ENCODE measurements around the gene ISOC2.
"Not testable (repeated sequence)": the region's sequence is repeated elsewhere in the genome, so short reads cannot be mapped to it uniquely, and the experiment has no call there.

ISOC2 gene

GRCh38 chr19:55440411-55441105, 20.9 kb downstream of the ISOC2 start:
- no peak for DNase-seq (ENCODE audit: low read depth)

GRCh38 chr19:55439052-55439451, 22.4 kb downstream of the ISOC2 start:
- DNase-seq (ENCODE audit: low read depth), result no peak

GRCh38 chr19:55437410-55437809, 24.0 kb downstream of the ISOC2 start:
- no peak for DNase-seq (ENCODE audit: low read depth)

- no peak for DNase-seq (ENCODE audit: low read depth)
Measured at GRCh38 chr19:55436847-55437246, 24.6 kb downstream of the ISOC2 start.

- DNase-seq (ENCODE audit: low read depth), result no peak
Measured at GRCh38 chr19:55435020-55435419, 26.4 kb downstream of the ISOC2 start.

- no peak for DNase-seq (ENCODE audit: low read depth)
Measured at GRCh38 chr19:55434356-55434919, 27.0 kb downstream of the ISOC2 start.

GRCh38 chr19:55433292-55433691, 28.1 kb downstream of the ISOC2 start:
- DNase-seq (ENCODE audit: low read depth), result no peak

GRCh38 chr19:55432241-55432959, 29.0 kb downstream of the ISOC2 start:
- no peak for DNase-seq (ENCODE audit: low read depth)

GRCh38 chr19:55431183-55431582, 30.3 kb downstream of the ISOC2 start:
- DNase-seq (ENCODE audit: low read depth), result no peak

GRCh38 chr19:55426042-55426441, 35.4 kb downstream of the ISOC2 start:
- DNase-seq (ENCODE audit: low read depth), result no peak

- DNase-seq (ENCODE audit: low read depth), result no peak
Measured at GRCh38 chr19:55424518-55424917, 36.9 kb downstream of the ISOC2 start.

- DNase-seq (ENCODE audit: low read depth), result no peak
Measured at GRCh38 chr19:55423225-55424005, 38.0 kb downstream of the ISOC2 start.

- not testable (repeated sequence) for DNase-seq (ENCODE audit: low read depth)
Measured at GRCh38 chr19:55421281-55421680, 40.2 kb downstream of the ISOC2 start.

GRCh38 chr19:55419624-55420236, 41.7 kb downstream of the ISOC2 start:
- DNase-seq (ENCODE audit: low read depth), result no peak

GRCh38 chr19:55419103-55419502, 42.3 kb downstream of the ISOC2 start:
- no peak for DNase-seq (ENCODE audit: low read depth)

- peak; percentile 34 for DNase-seq (ENCODE audit: low read depth)
Measured at GRCh38 chr19:55418185-55418584, 43.3 kb downstream of the ISOC2 start.

- DNase-seq (ENCODE audit: low read depth), result no peak
Measured at GRCh38 chr19:55410168-55410567, 51.3 kb downstream of the ISOC2 start.

GRCh38 chr19:55409179-55409578, 52.3 kb downstream of the ISOC2 start:
- DNase-seq (ENCODE audit: low read depth), result not testable (repeated sequence)

- no peak for DNase-seq (ENCODE audit: low read depth)
Measured at GRCh38 chr19:55408533-55408872, 52.9 kb downstream of the ISOC2 start.

- DNase-seq (ENCODE audit: low read depth), result peak; percentile 93
Measured at GRCh38 chr19:55407800-55408532, 53.5 kb downstream of the ISOC2 start.

GRCh38 chr19:55407550-55407799, 54.0 kb downstream of the ISOC2 start, which contains the start of gene UBE2S:
TSS of gene UBE2S (minus strand) at chr19:55407788. CDS start at chr19:55407589, 199 bp downstream.
- DNase-seq (ENCODE audit: low read depth), result not testable (repeated sequence)

Measured in activated T-cell treated with anti-CD3 and anti-CD28 coated beads for 1 hour (primary cell).